ENCODE results near the gene SMAD4.

GRCh38 chr18:51049137-51049536 lies 19.1 kb downstream of the SMAD4 start:
- TF ChIP-seq, protein P1, sequence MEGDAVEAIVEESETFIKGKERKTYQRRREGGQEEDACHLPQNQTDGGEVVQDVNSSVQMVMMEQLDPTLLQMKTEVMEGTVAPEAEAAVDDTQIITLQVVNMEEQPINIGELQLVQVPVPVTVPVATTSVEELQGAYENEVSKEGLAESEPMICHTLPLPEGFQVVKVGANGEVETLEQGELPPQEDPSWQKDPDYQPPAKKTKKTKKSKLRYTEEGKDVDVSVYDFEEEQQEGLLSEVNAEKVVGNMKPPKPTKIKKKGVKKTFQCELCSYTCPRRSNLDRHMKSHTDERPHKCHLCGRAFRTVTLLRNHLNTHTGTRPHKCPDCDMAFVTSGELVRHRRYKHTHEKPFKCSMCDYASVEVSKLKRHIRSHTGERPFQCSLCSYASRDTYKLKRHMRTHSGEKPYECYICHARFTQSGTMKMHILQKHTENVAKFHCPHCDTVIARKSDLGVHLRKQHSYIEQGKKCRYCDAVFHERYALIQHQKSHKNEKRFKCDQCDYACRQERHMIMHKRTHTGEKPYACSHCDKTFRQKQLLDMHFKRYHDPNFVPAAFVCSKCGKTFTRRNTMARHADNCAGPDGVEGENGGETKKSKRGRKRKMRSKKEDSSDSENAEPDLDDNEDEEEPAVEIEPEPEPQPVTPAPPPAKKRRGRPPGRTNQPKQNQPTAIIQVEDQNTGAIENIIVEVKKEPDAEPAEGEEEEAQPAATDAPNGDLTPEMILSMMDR (IDR thresholded peaks at IDR 0.05; ENCODE audit: low read depth, low read length, missing input control), result no peak
- no peak for TF ChIP-seq MAX (IDR thresholded peaks at IDR 0.05)
- TF ChIP-seq ATF3 (IDR thresholded peaks at IDR 0.05), result no peak
- TF ChIP-seq RAD21 (IDR thresholded peaks at IDR 0.05), result no peak
- no peak for TF ChIP-seq SP1 (IDR thresholded peaks at IDR 0.05)
- no peak for TF ChIP-seq REST (IDR thresholded peaks at IDR 0.05)
- no peak for TF ChIP-seq YY1 (IDR thresholded peaks at IDR 0.05)
- no peak for TF ChIP-seq ZBTB33 (IDR thresholded peaks at IDR 0.05)
- TF ChIP-seq NR2F2 (IDR thresholded peaks at IDR 0.05), result no peak
- no peak for TF ChIP-seq JUND (IDR thresholded peaks at IDR 0.05)
- TF ChIP-seq TAF1 (conservative IDR thresholded peaks at IDR 0.05), result no peak
- no peak for TF ChIP-seq GABPA (IDR thresholded peaks at IDR 0.05 in 1 of 2, conservative IDR thresholded peaks at IDR 0.05 in 1 of 2)

All from liver (tissue), 3 donors.